Type B pancreatic cell (in vitro differentiated cells): ENCODE data around the gene POLA1. TPM values are rescaled to one million over a fixed set of nuclear protein-coding genes. Genes with fewer than 3 reads are reported as not detected.

Experiments
- DNase-seq: peaks from one replicate; pipeline ENCODE4 v3.0.0; 2021; ENCODE audit warnings: mixed read lengths; ENCODE audit not compliant: unreplicated experiment; ENCODE audit errors: extremely low spot score
- H3K27ac Mint-ChIP-seq: 2 replicates; pipeline ENCODE4 v1.8.0; 2021; ENCODE audit warnings: mild to moderate bottlenecking, mixed read lengths
- H3K27me3 Mint-ChIP-seq: 2 replicates; pipeline ENCODE4 v1.8.0; 2021; ENCODE audit warnings: mixed read lengths
- H3K36me3 Mint-ChIP-seq: 2 replicates; pipeline ENCODE4 v1.8.0; 2021; ENCODE audit warnings: mixed read lengths
- H3K4me1 Mint-ChIP-seq: one replicate; pipeline ENCODE4 v1.8.0; 2021; ENCODE audit warnings: mixed read lengths; ENCODE audit not compliant: unreplicated experiment
- H3K4me3 Mint-ChIP-seq: 2 replicates; pipeline ENCODE4 v1.8.0; 2021; ENCODE audit warnings: mild to moderate bottlenecking, mixed read lengths
- H3K9me3 Mint-ChIP-seq: 2 replicates; pipeline ENCODE4 v1.8.0; 2021; ENCODE audit warnings: mixed read lengths
- CTCF ChIP-seq: fragments of 200-600 bp; sonication (generic); conservative IDR thresholded peaks from 2 replicates; pipeline ENCODE4 v1.5.0; 2021; ENCODE audit warnings: antibody characterized with exemption, mild to moderate bottlenecking
- total RNA-seq: library from RNA; stranded (reverse); gene quantifications from 2 replicates; pipeline ENCODE4 v1.2.1, GENCODE V29; 2021; ENCODE audit warnings: low replicate concordance

POLA1 gene
- total RNA-seq, 1 donor from 2014 or later: 44.4 TPM

DNA sequence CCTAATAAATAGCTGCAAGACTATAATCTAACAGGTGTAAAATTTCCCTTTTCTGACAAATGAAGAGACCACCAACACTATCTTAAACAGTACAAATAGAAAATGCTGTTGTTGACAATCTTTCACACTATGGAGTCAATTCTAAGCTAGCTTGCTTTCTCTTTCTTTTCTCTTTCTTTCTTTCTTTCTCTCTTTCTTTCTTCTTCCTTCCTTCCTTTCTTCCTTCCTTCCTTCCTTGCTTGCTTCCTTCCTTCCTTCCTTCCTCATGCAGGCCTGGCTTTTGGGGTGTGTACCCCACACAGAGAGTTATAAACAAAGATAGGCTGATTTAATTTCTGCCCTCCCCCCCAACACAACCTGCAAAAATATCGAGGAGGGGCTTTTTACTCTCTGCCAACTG, 330.2 kb downstream of the POLA1 start:
- H3K36me3 Mint-ChIP-seq: no peaks in the 10 kb centered on the region
- peaks cover 17% of the 10 kb centered on the region for H3K4me1 Mint-ChIP-seq
- peaks cover 87% of the 10 kb centered on the region for H3K27me3 Mint-ChIP-seq
- no peaks in the 10 kb centered on the region for H3K9me3 Mint-ChIP-seq
- H3K4me3 Mint-ChIP-seq: peak overlapping the region; percentile 14
- no peak for DNase-seq
- H3K27ac Mint-ChIP-seq: no peak overlapping the region
- TF ChIP-seq CTCF: no peak

DNA sequence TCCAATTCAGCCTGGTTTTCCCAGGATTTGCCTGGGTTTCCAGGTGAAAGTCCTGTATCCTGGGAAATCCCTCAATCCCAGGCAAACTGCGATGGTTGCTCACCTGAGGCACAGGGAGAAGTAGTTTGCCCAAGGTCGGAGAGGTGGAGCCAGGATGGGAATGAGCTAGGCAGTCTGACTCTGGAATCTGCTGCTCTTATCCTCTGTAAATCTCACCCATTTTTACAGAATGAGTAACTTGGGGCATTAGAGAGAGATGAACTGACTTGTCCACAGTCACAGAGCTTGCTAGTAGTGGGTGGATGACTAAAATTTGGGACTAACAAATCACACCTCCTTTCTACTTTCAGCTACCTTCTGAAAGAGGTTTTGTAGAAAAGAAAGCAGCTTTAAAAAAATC, 331.9 kb downstream of the POLA1 start:
- H3K4me3 Mint-ChIP-seq: no peak overlapping the region
- peaks cover 85% of the 10 kb centered on the region for H3K27me3 Mint-ChIP-seq
- DNase-seq: no peak
- no peaks in the 10 kb centered on the region for H3K9me3 Mint-ChIP-seq
- no peak overlapping the region for H3K27ac Mint-ChIP-seq
- no peak for TF ChIP-seq CTCF
- peaks cover 12% of the 10 kb centered on the region for H3K4me1 Mint-ChIP-seq
- H3K36me3 Mint-ChIP-seq: no peaks in the 10 kb centered on the region

- H3K4me3 Mint-ChIP-seq: no peak overlapping the region
- DNase-seq: no peak
- no peak for TF ChIP-seq CTCF
- peaks cover 7% of the 10 kb centered on the region for H3K4me1 Mint-ChIP-seq
- H3K27me3 Mint-ChIP-seq: peaks cover 83% of the 10 kb centered on the region
- H3K9me3 Mint-ChIP-seq: no peaks in the 10 kb centered on the region
- no peaks in the 10 kb centered on the region for H3K36me3 Mint-ChIP-seq
- no peak overlapping the region for H3K27ac Mint-ChIP-seq
These were observed 332.9 kb downstream of the POLA1 start for GRCh38 chrX:25026576-25026975.

- DNase-seq: no peak
- H3K27me3 Mint-ChIP-seq: peaks cover 67% of the 10 kb centered on the region
- TF ChIP-seq CTCF: no peak
- no peaks in the 10 kb centered on the region for H3K4me1 Mint-ChIP-seq
- no peaks in the 10 kb centered on the region for H3K36me3 Mint-ChIP-seq
- H3K4me3 Mint-ChIP-seq: no peak overlapping the region
- no peaks in the 10 kb centered on the region for H3K9me3 Mint-ChIP-seq
- no peak overlapping the region for H3K27ac Mint-ChIP-seq
These were observed 335.0 kb downstream of the POLA1 start for GRCh38 chrX:25028726-25029125.

DNA sequence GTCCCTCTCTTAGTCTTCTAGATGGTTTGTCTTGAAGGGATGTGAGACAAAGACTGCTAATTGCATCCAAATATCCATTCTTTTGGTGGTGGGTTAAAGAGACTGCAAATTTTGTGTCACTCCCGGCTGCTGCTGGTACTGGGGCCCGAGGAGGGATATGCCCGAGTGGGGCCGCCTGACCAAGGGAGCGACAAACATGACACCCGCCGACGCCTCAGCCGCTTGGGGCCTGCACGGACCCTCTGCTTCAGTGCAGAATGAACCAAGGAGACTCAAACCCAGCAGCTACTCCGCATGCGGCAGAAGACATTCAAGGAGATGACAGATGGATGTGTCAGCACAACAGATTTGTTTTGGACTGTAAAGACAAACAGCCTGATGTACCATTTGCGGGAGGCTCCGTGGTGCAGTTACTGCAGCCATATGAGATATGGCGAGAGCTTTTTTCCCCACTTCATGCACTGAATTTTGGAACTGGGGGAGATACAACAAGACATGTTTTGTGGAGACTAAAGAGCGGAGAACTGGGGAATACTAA, 335.6 kb downstream of the POLA1 start:
- H3K27me3 Mint-ChIP-seq: peaks cover 61% of the 10 kb centered on the region
- DNase-seq: no peak
- H3K4me3 Mint-ChIP-seq: no peak overlapping the region
- H3K4me1 Mint-ChIP-seq: no peaks in the 10 kb centered on the region
- no peaks in the 10 kb centered on the region for H3K9me3 Mint-ChIP-seq
- no peak for TF ChIP-seq CTCF
- no peaks in the 10 kb centered on the region for H3K36me3 Mint-ChIP-seq
- no peak overlapping the region for H3K27ac Mint-ChIP-seq

DNA sequence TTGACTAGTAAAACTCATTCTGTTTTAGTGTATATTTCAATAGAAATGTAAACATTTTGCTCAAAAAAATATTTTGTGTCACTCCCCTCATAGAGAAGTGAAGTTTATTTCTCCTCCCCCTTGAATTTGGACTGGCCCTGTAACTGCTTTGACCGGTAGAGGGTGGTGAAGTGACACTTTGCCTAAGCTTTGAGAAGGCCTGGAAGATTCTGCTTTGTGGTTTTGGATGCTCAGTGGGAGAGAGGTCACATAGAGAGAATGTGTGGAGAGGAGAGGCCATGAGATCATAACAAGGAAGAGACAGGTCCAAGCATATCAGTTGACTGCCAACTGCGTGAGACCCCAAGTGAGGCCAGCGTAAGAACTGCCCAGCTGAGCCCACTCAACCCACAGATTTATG, 341.2 kb downstream of the POLA1 start:
- H3K4me1 Mint-ChIP-seq: no peaks in the 10 kb centered on the region
- no peak for DNase-seq
- H3K4me3 Mint-ChIP-seq: no peak overlapping the region
- no peaks in the 10 kb centered on the region for H3K9me3 Mint-ChIP-seq
- no peak for TF ChIP-seq CTCF
- no peaks in the 10 kb centered on the region for H3K36me3 Mint-ChIP-seq
- H3K27me3 Mint-ChIP-seq: peaks cover 19% of the 10 kb centered on the region
- no peak overlapping the region for H3K27ac Mint-ChIP-seq
